Stimulated activated CD4-positive, alpha-beta T cell treated with anti-CD3 and anti-CD28 coated beads, Interleukin-4, amount 100 ng/mL, for 48 hours (primary cell): ENCODE results near the gene FGF7.
"Not testable (repeated sequence)": the region's sequence is repeated elsewhere in the genome, so short reads cannot be mapped to it uniquely, and the experiment has no call there.

ENCODE experiments used
- DNase-seq, 2 donors: peaks; one replicate each; pipeline ENCODE4 v3.0.0-alpha.2; 2020; ENCODE audit warnings: low read depth in 2 of 2

The FGF7 gene

DNA sequence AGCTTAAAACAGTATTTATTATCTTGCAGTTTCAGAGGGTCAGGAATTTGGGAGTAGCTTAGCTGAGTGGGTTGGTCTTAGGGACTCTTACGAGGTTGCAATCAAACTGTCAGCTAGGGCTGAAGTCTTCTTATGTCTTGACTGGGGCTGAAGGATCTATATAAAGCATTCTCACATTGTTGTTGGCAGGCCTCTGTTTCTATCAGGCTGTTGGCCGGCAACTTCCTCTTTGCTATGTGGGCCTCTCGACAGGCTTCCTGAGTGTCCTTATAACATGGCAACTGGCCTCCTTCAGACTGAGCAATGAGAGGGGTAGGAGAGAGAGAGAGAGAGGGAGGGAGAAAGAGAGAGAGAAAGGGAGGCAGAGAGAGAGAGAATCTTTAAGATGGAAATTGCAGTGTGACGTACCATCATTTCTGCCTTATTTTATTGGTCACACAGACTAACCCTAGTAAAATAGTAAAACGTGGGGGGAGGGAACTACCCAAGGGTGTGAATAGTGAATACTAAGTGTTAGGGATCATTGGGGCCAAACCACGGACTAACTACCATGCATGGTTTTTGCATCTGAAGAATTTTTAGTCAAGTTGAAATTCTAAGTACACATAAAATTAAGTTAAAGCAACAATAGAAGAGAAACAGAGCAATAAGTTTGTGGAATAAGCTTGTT is 16.1 kb downstream of the FGF7 start:
- DNase-seq = no peak

DNA sequence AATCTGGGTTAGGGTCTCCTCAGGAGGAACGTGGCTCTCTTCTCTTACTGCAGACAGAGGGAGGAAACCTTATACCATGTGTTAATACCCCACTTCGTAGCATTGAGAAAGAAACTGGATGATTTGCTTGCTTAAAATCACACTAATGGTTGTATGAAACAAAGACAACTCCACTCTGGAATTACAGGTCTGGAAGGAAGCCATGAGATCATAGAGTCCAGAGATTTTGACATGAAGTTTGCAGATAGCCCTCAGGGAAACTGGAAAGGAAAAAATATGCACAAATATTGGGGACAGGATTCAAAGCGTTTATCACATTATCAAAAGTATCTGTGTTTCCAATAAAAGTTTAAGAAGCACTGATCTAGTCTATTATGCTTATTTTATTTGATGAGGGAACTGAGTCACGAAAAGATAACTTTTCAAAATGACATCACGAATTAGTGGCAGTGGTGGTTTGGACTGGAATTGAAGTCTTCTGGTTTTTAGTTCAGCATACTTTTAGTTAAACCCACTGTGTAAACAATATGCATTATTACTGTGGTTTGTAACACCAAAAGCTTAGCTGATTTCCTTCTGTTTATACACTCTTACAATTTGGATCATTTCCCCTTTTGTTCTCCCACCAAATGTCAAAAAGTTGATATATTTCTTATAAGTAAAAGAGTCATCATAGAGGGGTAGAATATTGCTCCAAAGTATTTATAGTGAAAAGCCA is 16.8 kb downstream of the FGF7 start:
- no peak for DNase-seq

DNA sequence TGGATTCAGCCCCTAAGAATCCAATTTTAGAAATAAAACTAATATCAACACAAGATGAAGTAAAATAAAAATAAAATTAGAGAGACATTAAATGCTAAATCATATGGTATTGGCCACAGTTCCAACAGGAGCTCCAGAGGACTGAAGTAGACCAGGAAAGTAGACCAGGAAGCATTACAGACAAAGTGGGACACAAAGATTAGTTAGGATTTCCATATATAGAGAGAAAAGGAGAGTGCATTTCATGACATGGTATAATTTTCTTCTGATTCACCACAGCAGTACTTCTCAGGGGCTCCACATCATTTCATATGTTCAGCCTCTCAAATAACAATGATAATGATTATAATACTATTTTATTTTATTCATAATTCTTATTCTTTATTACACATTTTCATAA is 18.3 kb downstream of the FGF7 start:
- DNase-seq = no peak

DNA sequence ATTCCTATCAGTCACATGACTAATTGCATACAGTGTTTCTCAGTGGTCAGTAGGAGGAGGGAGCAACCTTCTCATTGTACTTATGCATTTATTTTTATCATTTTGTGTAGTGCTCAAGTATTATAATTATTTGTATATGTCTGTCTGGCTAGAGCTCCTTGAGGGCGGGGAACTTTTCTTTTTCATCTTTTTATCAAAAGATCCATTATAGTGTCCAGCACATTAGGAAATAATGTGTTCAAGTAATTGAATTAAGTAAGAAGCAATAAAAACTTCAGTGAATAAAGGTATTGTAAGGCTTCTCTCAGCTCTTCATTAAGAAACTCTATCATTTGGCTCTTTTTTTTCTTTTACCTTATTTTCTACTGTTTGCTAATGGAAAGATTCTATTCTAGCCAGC is 18.8 kb downstream of the FGF7 start:
- no peak for DNase-seq

DNA sequence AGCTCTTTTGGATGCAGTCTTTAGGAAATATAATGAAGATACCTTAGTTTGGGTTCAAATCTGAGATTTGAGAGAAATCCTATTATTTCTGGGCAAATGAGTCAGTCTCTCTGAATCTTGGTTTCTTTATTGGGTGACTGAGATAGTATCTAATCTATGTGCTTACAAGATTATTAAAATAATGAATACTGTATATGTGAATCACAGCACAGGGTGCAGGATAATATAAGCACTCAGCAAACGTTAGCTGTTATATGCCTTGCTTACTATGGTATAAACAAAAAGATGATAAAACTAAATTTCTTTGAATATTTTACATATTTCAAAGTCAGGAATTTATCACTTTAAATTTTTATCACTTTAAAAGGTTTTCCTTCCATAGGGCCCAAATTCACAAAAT is 29.6 kb downstream of the FGF7 start:
- no peak for DNase-seq

DNA sequence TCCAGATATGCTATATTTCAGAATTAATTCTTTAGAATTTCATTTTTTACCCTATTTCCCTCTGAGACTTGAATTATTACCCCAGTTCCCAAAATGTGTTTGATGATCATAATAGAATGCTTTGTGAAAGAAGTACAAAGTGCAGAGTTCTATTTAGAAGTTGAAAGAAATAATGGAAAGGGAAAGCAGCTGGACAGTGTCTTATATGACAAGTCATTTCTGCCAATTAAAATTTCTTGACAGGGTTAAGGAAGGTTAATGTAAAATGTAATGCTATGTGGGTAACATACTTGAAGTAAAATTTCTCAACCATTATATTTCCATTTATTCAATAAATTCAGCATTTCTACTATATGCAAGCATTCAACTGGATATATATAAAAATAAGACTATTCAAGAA is 33.1 kb downstream of the FGF7 start:
- DNase-seq = no peak

DNA sequence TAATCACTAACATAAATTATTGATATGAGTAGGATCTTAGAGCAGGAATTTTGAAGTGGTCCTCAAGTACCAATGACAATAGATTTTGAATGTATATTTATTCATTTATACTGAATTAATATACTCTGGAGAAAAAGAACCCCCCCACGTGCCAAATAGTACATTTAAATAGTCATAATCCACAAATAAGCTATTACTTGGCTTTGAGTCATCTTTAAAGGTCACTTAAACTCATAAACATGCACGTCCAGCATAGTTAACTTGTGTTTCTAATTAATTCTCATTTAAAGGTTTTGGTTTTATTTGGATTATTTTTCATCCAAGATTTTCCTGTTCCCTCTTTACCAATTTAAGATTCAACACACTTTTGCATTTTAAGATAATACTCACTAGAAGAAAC is 35.1 kb downstream of the FGF7 start:
- DNase-seq = no peak

DNA sequence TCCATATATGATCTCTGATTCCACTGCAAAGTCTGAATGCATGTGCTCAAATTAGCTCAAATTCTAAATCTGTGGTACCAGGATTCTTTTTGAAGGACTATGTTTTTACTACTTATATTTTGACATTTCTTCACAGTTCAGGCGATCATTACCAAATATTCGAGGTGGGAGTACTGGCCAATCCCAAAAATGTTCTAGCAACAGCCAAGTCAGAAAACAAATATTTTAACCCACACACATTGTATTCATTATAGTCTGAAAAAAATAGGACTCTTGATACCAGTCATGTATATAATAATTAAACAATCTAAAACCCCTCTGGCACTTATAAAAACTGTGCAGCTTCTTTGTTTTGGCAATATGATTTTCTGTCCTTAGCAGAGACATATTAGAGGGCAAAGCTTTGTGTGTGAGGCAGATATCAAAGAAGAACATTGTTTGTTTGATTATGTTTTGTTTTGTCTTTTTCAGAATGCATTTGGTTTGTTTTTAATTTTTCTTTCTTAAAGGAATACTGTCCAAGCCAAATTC is 37.4 kb downstream of the FGF7 start:
- DNase-seq = no peak

DNA sequence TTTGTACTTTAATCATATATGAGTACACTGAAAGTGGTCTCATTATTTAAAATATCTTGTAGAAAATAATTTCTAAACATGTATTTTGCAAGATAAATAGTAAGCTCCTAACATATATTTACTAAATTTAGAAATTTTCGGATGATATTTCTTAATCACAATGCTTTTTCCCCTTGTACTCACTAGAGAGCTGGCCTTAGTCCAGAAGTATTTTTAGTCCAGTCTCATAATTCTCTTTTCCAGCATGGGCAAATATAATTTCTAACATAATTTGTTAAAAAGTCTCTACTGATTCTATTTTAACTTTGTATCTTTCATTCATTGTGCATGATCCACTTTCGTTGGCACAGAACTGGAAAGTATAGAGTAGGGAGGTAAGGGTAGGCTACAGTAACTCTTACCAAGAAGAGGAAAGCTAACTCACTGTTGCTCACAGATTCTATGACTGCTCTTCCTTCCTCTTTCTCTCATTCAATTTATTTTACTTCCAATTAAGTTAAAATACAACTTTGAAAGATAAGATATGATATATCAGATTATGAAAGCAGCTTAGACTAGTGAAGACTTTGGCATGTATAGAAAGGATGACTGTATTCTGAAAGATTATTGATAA is 39.3 kb downstream of the FGF7 start:
- no peak for DNase-seq

DNA sequence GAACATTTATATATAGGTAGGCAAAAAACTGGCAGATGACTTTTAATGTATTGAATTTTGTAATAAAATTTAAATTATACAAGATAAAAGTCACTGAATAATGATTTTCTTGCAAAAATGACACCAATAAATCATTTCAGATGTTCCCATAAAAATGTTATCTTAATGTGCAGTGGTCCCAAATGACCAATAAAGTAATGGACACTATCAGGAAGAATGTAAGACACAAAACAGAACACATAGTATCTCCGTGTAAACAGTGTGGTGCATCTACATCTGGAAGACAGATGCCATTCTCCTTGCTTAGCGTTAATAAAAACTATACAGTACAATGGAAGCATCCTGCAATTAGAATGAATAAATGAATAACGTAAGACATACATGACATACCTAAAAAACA is 41.5 kb downstream of the FGF7 start:
- no peak for DNase-seq

DNA sequence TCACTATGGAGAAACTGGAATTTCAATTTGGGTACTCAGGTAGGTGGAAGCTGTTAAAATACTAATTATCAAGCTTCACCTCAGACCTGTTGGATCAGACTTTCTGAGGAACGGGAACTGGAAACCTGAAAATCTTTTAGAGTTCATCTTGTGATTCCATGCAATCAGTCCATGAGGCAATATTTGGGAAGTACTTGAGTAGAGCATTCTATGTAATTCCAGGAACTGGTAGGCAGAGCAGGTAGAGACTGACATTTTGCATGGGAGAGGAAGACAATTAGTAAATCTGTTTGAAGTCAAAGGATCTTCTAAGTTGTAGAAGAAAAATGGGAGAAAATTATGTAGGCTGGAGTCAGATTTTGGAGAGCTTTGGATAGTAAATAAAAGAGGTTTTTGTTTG is 43.1 kb downstream of the FGF7 start:
- no peak for DNase-seq

DNA sequence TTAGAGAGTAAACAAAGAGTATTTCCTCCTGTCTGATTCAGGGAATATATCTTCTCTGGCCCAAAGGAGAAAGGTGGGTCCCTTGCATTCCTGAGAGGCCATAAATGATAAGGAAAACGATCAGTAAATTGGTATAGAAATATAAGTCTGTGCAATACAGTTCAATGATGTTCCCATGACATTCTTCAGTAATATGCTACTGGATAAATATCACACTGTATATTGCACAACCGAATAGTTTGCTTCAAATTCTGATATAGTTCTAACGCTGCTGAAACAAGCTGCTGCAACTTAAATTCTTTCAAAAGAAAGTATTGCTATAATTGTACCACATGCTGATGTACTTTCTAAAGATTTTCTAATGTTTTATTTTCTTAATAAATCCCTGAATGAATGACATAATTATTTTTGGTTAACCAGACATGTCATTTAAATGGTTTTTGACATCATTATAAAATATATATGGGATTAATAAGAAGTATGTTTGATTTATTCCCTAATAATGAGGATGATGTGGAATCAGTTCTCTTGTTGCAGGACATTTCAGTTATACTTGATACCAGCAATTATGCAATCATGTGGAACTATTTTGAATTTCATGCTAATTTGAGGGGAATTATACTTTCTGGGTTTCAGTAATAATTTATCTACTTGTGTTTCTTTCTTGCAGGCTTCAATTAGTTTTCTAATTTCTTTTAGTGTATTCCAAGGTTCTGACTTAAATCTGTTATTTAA is 44.9 kb downstream of the FGF7 start:
- DNase-seq = no peak

DNA sequence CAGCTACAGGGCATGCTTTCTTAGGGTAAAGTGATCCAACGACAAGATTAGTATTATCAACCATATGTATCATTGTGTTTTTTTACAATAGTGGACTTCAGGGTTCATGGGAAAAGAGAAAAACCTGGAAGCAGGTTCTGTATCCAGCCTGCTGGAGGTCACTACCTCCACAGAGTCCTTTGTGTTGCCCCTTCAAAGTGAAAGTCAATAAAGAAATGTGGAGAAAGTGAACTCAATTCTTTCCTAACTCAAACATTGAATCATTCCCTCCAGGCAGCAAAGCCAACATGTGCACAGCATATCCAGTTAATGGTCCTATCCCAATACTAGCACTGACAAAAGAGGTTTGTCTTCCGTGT is 45.4 kb downstream of the FGF7 start:
- no peak for DNase-seq

DNA sequence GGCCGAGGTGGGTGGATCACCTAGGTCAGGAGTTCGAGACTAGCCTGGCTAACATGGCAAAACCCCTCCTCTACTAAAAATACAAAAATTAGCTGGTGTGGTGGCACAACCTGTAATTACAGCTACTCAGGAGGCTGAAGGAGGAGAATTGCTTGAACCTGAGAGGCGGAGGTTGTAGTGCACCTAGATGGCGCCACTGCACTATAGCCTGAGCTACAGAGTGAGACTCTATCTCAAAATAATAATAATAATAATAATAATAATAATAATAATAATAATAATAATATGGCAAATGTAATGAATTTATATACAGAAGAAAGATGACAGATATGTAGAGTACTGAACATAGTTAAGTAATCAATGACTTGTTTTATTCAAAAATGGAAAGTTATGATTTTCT is 48.2 kb downstream of the FGF7 start:
- peak; percentile 20 to 49 for DNase-seq

DNA sequence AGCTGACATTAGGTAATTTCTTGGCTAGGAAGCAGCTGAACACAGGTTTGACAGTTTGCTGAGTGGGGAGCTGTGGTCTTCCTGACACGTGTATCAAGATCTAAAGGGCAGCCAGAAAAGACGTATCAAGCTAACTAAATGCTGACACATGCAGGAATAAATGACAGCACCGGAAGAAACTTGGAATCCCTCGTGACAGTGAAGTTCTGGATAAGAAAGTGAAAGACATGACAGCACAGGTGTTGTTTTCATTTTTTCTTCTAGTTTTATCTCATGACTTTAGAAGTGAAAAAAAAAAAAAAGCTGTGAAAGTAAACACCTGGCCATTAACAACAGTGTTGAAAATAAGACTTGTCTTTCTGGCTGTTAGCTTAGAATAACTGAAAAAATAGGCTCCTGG is 48.7 kb downstream of the FGF7 start:
- no peak for DNase-seq

DNA sequence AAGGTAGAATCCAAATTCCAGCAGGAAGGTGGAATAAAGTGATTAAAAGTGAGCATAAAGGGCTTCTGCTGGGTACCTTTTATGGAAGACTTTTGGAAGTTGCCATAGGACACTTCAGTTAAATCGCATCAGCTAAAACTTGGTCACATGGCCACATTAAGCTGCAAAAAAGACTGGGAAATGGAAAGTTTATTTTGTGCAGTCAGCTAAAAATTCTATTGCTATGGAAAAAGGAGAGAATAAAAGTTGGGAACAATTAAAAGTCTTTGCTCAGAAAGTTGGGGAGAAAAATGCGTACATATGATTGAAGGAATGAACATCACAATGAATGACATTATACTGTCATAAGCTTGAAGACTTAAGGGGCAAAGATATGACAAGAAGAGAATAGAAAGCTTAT is 49.3 kb downstream of the FGF7 start:
- no peak for DNase-seq

DNA sequence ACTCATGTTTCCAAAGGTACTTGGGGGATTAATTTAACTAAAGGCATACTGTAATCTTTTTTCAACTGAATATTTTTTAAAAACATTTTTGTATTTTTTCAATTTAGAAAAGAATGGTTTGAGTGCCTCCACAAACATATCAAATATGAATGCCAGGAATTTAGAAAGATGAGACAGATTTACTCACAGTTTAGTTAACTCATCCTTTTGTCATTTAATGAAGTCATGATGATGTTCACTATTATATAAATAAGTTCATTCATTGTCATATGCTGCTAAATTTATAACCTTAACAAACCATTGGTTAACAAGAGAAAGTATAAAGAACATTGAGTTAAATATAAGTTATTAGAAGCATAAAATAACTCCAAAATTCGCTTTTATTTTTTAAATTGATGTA is 50.0 kb downstream of the FGF7 start:
- no peak for DNase-seq

DNA sequence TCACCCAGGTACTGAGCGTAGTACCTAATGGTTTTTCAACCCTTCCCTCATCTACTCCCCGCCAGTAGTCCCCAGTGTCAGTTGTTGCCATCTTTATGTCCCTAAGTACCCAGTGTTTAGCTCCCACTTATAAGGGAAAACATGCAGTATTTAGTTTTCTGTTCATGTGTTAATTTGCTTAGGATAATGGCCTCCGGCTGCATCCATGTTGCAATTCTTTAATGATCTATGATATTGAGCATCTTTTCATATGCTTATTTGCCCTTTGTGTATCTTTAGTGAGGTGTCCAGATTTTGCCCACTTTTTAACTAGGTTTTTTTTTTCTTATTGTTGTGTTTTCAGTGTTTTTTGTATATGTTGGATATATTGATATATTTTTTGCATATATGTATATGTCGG is 55.0 kb downstream of the FGF7 start:
- not testable (repeated sequence) for DNase-seq

DNA sequence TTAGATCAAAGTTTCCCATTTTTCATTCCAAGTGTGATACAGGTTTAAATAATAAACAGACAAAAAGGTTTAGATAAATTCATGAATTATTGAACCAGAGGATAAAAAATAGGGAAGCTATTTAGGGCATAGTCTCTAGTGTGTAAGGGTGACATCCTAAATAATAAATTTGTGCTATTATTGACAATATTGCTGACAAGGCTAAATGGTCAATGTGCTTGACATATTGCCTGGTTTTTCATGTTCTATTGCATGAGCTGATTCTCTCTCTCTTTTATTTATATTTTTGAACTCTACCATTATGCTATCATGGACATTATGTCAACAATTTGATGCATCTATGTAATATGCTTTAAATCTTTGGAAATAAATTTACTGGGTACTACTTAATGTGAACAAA is 55.9 kb downstream of the FGF7 start:
- not testable (repeated sequence) for DNase-seq

DNA sequence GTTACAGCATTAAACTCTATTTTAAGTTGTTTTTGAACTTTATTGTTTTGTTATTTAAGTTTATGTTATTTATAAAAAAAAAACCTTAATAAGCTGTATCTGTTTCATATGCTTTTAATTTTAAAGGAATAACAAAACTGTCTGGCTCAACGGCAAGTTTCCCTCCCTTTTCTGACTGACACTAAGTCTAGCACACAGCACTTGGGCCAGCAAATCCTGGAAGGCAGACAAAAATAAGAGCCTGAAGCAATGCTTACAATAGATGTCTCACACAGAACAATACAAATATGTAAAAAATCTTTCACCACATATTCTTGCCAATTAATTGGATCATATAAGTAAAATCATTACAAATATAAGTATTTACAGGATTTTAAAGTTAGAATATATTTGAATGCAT is 62.4 kb downstream of the FGF7 start:
- DNase-seq = not testable (repeated sequence)

DNA sequence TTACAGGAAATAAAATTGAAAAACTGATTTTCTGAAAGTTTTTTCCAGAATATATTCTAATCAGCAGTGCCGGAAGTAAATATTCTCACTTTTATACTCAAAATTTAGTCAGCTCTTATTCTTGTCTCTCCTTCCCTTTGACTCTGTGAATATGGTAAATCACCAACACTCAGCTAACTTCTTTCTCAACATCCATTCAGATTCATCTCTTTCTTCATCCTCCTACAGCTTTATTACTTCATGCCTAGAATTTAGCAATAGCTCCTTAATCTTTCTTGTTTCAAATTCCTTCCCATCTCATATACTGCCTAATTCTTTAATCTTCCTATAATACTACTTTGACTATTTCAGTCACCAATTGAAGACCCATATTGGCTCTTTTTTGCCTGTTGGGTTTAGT is 67.9 kb downstream of the FGF7 start:
- no peak for DNase-seq

DNA sequence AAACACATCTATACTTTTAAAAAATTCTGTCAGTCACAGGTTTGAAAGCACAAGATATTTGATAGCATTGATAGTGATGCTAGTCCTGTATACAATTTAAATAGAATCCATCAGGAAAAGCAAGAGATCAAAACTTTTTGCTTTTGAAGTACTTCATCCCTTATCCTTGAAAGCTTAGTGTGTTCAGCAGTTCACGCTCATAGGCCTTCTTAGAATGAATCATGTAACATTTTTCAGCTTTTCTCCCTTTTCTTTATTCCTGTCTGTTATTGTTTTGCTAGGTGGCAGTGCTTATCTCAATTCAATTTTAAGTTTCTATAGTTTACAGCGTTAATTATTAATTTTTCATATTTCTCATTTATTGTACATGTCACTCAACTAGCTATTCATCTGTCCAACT is 69.1 kb downstream of the FGF7 start:
- DNase-seq = no peak

DNA sequence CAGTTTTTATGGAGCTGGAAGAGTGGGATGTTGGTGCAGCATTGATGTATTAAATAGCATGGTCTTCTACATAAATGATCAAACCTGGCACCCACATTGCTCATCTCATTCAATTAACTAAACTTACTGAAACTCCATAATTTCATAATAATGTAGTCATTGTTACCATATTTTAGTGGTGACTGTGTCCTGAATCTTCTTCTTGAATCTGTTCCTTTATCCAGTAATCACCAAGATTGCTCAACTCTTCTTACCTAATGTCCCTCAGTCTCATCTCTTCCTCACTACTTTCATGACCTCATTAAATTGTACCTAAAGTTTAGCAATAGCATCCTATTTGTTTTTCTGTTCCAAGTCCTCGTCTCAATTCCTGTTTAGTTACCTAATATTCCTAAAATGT is 69.8 kb downstream of the FGF7 start:
- DNase-seq = no peak
